GM12891 (cell line): Measurements from ENCODE around the gene MAPK8.

ENCODE experiments used
- POLR2A ChIP-seq: IDR thresholded peaks from 2 replicates; pipeline ENCODE4 v1.6.1; 2011; ENCODE audit warnings: low read depth, low read length, control low read depth
- POLR2AphosphoS5 ChIP-seq: IDR thresholded peaks from 2 replicates; pipeline ENCODE4 v1.6.1; 2011; ENCODE audit warnings: low read depth, low read length, control low read depth
- POU2F2 ChIP-seq: IDR thresholded peaks from 2 replicates; pipeline ENCODE4 v1.6.1; 2011; ENCODE audit warnings: low read depth, mild to moderate bottlenecking, control low read depth, low read length, moderate library complexity
- SPI1 ChIP-seq: IDR thresholded peaks from 2 replicates; pipeline ENCODE4 v1.6.1; 2011; ENCODE audit warnings: low read depth, low read length, control low read depth
- TAF1 ChIP-seq: IDR thresholded peaks from 2 replicates; pipeline ENCODE4 v1.6.1; 2011; ENCODE audit warnings: low read depth, low read length, control low read depth

- TF ChIP-seq POLR2AphosphoS5 (no peak), POLR2A (no peak), TAF1 (no peak), POU2F2 (no peak), SPI1 (no peak)
Measured at GRCh38 chr10:48381971-48382370, 75.5 kb downstream of the MAPK8 start.
